AG04450 (cell line): Measurements from ENCODE around the gene TAB3. TPM values are rescaled to one million over a fixed set of nuclear protein-coding genes. Genes with fewer than 3 reads are reported as not detected.
A peak's percentile ranks its signal among the peaks of the same experiment; 100 is the strongest.

Experiments
- CTCF ChIA-PET: fragments of 300-600, 350-600 bp; formaldehyde crosslinking; extraction: SDS; loops from one replicate; lab custom pipeline; 2022; ENCODE audit warnings: antibody characterized with exemption, inconsistent platforms; lab: Charles Lee
- POLR2A ChIA-PET: fragments of 350-600 bp; formaldehyde crosslinking; extraction: SDS; loops from one replicate; lab custom pipeline; 2021; ENCODE audit warnings: antibody characterized with exemption, inconsistent platforms; lab: Yijun Ruan, JAX
- DNase-seq: peaks from one replicate; pipeline ENCODE4 v3.0.0-alpha.2; 2011; ENCODE audit warnings: low read depth, low spot score
- H3K27ac ChIP-seq: one replicate; pipeline ENCODE4 v1.5.1; 2012; ENCODE audit warnings: low read depth, low read length, control low read depth
- H3K27me3 ChIP-seq: one replicate; pipeline ENCODE4 v1.6.0; 2012; ENCODE audit warnings: low read length; ENCODE audit not compliant: control insufficient read depth, insufficient read depth
- H3K4me3 ChIP-seq: 2 replicates; pipeline ENCODE4 v1.5.1; 2011; ENCODE audit warnings: mild to moderate bottlenecking, low read depth, low read length, control low read depth
- H3K9me3 ChIP-seq: 2 replicates; pipeline ENCODE4 v1.5.1; 2012; ENCODE audit warnings: low read length; ENCODE audit not compliant: control insufficient read depth, insufficient read depth
- CTCF ChIP-seq: IDR thresholded peaks from 2 replicates; pipeline ENCODE4 v1.5.1; 2011; ENCODE audit warnings: low read depth, low read length, control low read depth, inconsistent platforms
- polyA plus RNA-seq: library from polyadenylated mRNA; depleted of rRNA; stranded (reverse); fragments of >200 nt; gene quantifications from 2 replicates; pipeline ENCODE4 v1.2.3, GENCODE V29; 2011

The TAB3 gene
- polyA plus RNA-seq, 1 experiment: 14.9 TPM

DNA sequence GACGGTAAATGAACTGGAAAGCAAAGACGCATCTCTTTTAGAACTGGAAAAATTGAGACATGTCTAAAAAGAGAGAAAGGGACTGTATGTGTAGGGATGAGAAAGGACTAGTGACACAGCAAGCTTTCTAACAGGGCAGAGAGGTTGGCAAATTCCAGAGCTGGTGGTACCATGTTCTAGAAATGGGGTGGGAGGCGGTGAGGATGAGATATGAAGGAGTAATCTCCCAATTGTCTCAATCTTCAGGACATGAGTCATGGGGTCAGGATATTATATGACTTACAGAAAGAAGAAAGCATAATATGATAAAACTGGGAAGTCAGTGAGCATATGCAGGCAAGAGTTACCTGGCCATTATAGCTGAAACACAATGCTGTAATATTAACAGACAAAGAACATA, 14.2 kb downstream of the TAB3 start:
- TF ChIP-seq CTCF: no peak
- ChIA-PET CTCF (no interaction called here), POLR2A (no interaction called here)
- H3K4me3 ChIP-seq: no peak overlapping the region
- no peaks in the 10 kb centered on the region for H3K27me3 ChIP-seq
- no peak overlapping the region for H3K27ac ChIP-seq
- no peaks in the 10 kb centered on the region for H3K9me3 ChIP-seq
- DNase-seq: no peak

- ChIA-PET CTCF (no interaction called here), POLR2A (no interaction called here)
Observed at GRCh38 chrX:30870572-30870971, 18.5 kb downstream of the TAB3 start.

DNA sequence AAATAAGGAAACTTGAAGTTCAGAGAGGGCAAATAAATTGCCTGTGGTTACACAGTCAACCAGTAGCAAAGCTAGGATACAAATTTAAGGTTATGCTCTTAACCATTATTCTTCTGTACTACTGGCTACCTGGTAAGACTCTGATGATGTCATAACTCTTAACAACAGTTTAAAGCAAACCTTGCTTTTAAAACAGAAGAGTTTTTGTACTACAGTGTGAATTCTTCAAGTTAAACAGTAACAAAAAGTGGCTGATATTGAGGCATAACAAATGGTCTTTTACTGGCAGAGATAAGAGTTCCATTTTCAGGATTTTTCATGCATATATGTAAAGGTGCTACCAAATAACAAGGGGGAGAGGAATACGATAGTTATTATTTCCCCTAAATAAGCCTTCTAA, 23.4 kb downstream of the TAB3 start:
- Histone ChIP-seq H3K27me3 (no peaks in the 10 kb centered on the region), H3K27ac (no peak overlapping the region), H3K4me3 (no peak overlapping the region), H3K9me3 (no peaks in the 10 kb centered on the region)
- TF ChIP-seq CTCF: no peak
- ChIA-PET POLR2A (no interaction called here), CTCF (interaction anchor here (0.6 kb wide), 1 partner anchor 86 kb away, joined by 4 read pairs; no protein-coding TSS in a partner anchor)
- no peak for DNase-seq

More at GRCh38 chrX:30870572-30870971, 18.5 kb downstream of the TAB3 start:
- Histone ChIP-seq H3K27ac (no peak overlapping the region), H3K4me3 (no peak overlapping the region), H3K27me3 (no peaks in the 10 kb centered on the region), H3K9me3 (no peaks in the 10 kb centered on the region)
- DNase-seq: no peak
- TF ChIP-seq CTCF: no peak

DNA sequence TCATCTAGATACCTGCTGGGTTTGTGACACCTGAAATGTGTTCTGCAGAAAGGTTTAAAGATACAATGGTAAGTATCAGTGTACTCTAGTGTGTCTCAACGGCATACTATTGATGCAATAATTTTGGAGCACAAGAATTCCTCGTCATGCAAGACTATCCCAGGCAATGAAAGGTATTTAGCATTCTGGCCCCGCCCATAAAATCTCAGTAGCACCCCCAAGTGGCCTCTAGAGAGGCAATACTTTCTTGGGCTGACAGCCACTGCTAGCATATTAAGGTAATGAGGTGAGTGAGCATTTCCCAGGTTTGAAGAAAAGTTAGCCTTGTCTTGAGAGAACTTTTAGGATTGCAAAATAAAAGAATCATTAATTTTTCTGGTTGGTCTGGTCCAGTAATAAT, 24.0 kb downstream of the TAB3 start:
- Histone ChIP-seq H3K27ac (peak overlapping the region; percentile 21), H3K9me3 (no peaks in the 10 kb centered on the region), H3K27me3 (no peaks in the 10 kb centered on the region), H3K4me3 (no peak overlapping the region)
- ChIA-PET CTCF (interaction anchor here (0.6 kb wide), 1 partner anchor 86 kb away, joined by 4 read pairs; no protein-coding TSS in a partner anchor), POLR2A (no interaction called here)
- DNase-seq: no peak
- no peak for TF ChIP-seq CTCF

DNA sequence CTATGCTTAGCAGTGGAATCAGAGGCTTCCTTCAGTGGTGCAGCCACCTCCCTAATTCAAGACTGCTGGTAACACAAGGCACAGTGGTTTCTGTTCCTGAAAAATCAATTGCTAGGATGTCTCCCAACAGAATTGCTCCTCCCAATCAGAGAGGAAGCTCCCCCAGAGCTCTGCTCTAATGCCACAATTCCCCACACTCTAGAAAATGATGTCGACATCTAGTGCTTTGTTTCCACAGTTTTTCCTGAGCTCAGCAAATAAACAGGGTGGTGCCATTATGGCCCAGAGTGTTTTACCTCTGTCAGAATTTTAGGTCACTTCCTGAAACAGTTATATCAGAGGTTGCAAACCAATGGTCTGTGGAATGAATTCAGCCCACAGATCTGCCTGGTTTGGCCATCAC, 24.7 kb downstream of the TAB3 start:
- Histone ChIP-seq H3K27me3 (no peaks in the 10 kb centered on the region), H3K27ac (peak overlapping the region; percentile 21), H3K9me3 (no peaks in the 10 kb centered on the region), H3K4me3 (no peak overlapping the region)
- no peak for TF ChIP-seq CTCF
- POLR2A ChIA-PET: no interaction called here
- CTCF ChIA-PET: no interaction called here
- DNase-seq: no peak
